Activated naive CD8-positive, alpha-beta T cell treated with anti-CD3 and anti-CD28 coated beads for 36 hours (primary cell): ENCODE results near the gene CLDN11. TPM values are rescaled to one million over a fixed set of nuclear protein-coding genes. Genes with fewer than 3 reads are reported as not detected.

ENCODE experiments used
- DNase-seq: peaks from one replicate; pipeline ENCODE4 v3.0.0; 2021
- H3K27ac Mint-ChIP-seq: one replicate; pipeline ENCODE4 v1.8.0; 2022; ENCODE audit warnings: mild to moderate bottlenecking, moderate library complexity, mixed read lengths
- H3K27me3 Mint-ChIP-seq: one replicate; pipeline ENCODE4 v1.8.0; 2022; ENCODE audit warnings: mild to moderate bottlenecking, mixed read lengths
- H3K36me3 Mint-ChIP-seq: one replicate; pipeline ENCODE4 v1.8.0; 2021; ENCODE audit warnings: mild to moderate bottlenecking, mixed read lengths
- H3K4me1 Mint-ChIP-seq: one replicate; pipeline ENCODE4 v1.8.0; 2021; ENCODE audit warnings: mixed read lengths
- H3K4me3 Mint-ChIP-seq: one replicate; pipeline ENCODE4 v1.8.0; 2022; ENCODE audit warnings: mild to moderate bottlenecking, moderate library complexity, mixed read lengths
- H3K9me3 Mint-ChIP-seq: one replicate; pipeline ENCODE4 v1.8.0; 2022; ENCODE audit warnings: mixed read lengths
- total RNA-seq, 2 experiments: library from RNA; stranded (reverse); gene quantifications; one replicate each; pipeline ENCODE4 v1.2.3, GENCODE V29; 2021

CLDN11 gene
- total RNA-seq, 2 experiments from 2014 or later, result not detected

DNA sequence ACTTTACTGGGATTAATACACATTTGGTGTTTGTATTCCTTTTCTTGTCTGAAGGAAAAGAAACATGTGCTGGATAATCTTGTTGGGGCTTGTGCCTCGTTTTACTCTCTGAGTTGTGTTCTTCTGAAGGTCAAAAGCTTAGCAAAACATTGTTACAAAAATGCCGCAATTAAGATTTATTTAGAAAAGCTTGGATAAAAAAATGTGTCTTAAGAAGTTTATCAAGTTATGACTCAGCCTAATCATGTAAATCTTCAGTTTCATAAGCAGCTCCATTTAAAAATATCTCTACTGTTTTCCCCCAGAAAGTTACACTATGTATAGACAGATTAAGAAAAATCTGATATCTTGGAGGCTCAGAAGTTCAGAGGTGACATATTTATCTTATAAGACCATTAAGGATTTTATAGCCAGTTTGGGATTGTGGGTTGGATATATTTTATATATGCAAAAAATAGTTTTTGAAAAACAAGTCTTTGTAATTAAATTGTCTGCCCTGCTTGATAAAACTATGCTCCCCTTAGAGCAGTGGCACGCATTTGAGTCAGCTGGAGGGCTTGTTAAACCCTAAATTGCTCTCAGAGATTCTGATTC, 56.5 kb downstream of the CLDN11 start:
- H3K27ac Mint-ChIP-seq, result no peak overlapping the region
- H3K27me3 Mint-ChIP-seq, result peaks cover 37% of the 10 kb centered on the region
- no peaks in the 10 kb centered on the region for H3K9me3 Mint-ChIP-seq
- no peaks in the 10 kb centered on the region for H3K4me1 Mint-ChIP-seq
- no peaks in the 10 kb centered on the region for H3K36me3 Mint-ChIP-seq
- DNase-seq, result no peak
- no peak overlapping the region for H3K4me3 Mint-ChIP-seq

DNA sequence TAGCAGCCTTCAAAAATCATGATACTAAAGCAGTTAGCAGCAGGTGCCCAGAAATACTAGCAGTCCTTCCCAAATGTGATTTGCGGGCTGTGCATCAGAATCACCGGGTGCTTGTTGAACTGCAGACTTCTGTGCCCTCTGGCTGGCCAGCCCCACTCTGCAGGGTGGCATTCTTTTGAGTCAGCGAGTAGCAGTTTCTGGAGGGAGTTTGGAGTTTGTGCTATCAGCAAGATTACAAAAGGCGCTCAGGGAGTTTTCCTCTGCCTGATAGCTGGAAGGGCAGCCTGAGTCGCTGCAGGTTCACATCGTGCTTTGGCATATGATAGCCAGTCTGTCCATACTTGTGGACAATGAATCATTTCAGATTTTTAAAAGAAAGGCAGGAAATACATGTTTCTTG, 57.6 kb downstream of the CLDN11 start:
- no peak for DNase-seq
- Mint-ChIP-seq H3K27ac (no peak overlapping the region), H3K36me3 (no peaks in the 10 kb centered on the region), H3K4me3 (no peak overlapping the region), H3K9me3 (no peaks in the 10 kb centered on the region), H3K4me1 (no peaks in the 10 kb centered on the region), H3K27me3 (peaks cover 32% of the 10 kb centered on the region)

DNA sequence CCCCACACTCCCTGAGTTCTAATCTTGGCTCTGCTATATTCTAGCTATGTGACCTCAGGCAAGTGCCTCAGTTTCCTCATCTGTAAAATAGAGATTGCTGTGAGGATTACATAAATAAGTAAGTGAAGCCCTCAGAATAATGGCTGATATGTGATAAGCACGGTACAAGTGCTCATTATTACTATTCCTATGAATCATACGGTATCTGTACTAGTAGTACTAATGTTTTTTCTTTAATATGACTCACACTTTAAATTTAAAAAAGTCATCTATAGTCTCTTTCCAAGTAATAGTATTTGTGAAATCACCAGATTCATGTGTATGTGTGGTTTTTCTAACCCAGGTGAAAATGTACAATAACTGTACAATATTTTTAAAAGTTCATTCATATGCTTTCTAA, 58.7 kb downstream of the CLDN11 start:
- H3K4me1 Mint-ChIP-seq, result no peaks in the 10 kb centered on the region
- no peaks in the 10 kb centered on the region for H3K36me3 Mint-ChIP-seq
- H3K27ac Mint-ChIP-seq, result no peak overlapping the region
- DNase-seq, result no peak
- H3K27me3 Mint-ChIP-seq, result peaks cover 27% of the 10 kb centered on the region
- H3K4me3 Mint-ChIP-seq, result no peak overlapping the region
- H3K9me3 Mint-ChIP-seq, result no peaks in the 10 kb centered on the region

DNA sequence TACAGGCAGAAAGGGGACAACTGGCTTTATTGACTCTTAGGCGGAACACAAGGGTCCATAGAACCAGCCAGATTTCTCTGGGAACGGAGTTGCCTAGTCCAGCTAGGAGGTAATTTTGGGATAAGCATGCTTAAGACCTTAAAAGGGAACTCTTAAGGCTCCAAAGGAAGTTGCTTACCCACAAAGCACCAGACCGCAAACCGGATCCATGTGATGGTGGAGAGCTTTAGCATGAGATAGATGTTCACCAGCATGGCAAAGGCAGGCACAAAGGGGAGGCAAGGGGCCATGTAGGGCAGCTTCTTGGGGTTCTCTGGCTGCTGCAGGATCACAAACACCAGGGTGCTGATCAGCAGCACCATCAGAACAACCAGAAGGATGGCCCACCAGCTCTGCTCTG, 61.4 kb downstream of the CLDN11 start:
- Mint-ChIP-seq H3K27me3 (peaks cover 11% of the 10 kb centered on the region), H3K9me3 (no peaks in the 10 kb centered on the region), H3K4me3 (no peak overlapping the region), H3K27ac (no peak overlapping the region), H3K36me3 (no peaks in the 10 kb centered on the region), H3K4me1 (no peaks in the 10 kb centered on the region)
- no peak for DNase-seq

DNA sequence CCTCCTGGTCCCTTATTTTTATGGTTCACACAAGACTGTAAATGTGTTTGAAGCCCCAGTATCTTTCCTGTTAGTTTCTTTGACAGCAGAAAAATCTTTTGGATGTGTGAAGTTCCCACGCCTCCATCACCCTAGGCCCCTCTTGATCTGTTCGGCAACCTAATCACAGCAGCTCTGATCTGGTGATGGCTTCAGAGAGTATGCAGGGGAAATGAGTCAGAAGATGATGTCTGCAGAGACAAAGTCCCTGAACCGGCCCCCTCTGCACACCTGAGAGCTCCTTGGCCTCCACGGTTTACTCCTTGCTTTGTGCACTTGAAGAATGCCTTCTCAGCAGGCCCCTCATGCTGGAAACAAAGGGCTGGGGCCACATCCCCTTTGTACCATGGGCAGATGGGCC, 63.5 kb downstream of the CLDN11 start:
- Mint-ChIP-seq H3K4me1 (no peaks in the 10 kb centered on the region), H3K36me3 (no peaks in the 10 kb centered on the region), H3K4me3 (no peak overlapping the region), H3K27ac (no peak overlapping the region), H3K9me3 (no peaks in the 10 kb centered on the region), H3K27me3 (peaks cover 9% of the 10 kb centered on the region)
- DNase-seq, result no peak

DNA sequence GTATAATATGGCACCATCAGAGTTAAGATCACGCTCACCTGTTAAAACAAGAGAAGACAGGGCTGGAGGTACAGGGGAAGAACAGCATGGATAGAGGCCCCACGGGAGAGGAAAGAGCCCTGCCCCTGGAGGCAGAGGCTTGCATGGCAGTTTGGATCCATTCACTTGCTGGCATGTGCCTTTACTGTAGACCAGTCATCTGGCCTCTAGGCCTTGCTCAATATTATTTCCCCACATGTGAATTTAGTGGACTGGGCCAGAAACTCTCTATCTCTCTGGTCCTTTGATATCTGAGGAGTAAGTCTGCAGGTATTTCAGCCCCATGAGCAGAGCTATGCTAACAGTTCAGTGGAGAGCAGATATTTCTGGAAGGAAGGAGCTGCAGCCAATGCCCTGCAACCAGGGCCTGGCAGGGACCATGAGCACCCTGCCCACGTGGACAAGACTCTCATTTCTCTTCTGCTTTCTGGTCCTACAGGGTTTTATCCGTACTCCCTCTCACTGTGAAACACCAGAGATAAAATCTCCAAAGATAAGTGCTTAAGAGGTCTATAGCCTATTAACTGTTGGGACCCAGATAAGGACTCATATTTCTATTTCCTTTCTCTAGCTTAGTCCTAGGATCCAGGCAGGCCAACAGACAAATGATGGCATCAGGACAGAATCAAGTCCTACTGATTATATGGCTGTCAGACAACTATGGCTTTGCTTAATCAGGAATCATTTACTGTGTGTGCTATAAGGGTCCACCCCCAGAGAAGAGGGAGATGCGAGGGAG, 65.0 kb downstream of the CLDN11 start:
- Mint-ChIP-seq H3K27ac (no peak overlapping the region), H3K36me3 (no peaks in the 10 kb centered on the region), H3K4me3 (no peak overlapping the region), H3K4me1 (no peaks in the 10 kb centered on the region), H3K9me3 (no peaks in the 10 kb centered on the region), H3K27me3 (peaks cover 14% of the 10 kb centered on the region)
- no peak for DNase-seq

Other genes with a start within 250 kb of the CLDN11 start
- 10 to 100 TPM; 39.6 to 41.4 TPM for gene PHC3, start 237.1 kb upstream of the CLDN11 start, total RNA-seq
- 10 to 100 TPM; 19.3 to 22.8 TPM for gene PRKCI, start 196.4 kb upstream of the CLDN11 start, total RNA-seq
- 10 to 100 TPM; 15.2 to 15.6 TPM for gene SKIL, start 61.2 kb upstream of the CLDN11 start, total RNA-seq
- not detected for gene SLC7A14, start 167.2 kb downstream of the CLDN11 start, total RNA-seq